ENCODE data around the gene INTS14. TPM values are rescaled to one million over a fixed set of nuclear protein-coding genes. Genes with fewer than 3 reads are reported as not detected.

INTS14 gene
- total RNA-seq, 1 donor from 2014 or later = 24.5 TPM

GRCh38 chr15:65632780-65633375 lies 21.9 kb upstream of the INTS14 start:
- Histone ChIP-seq H3K9me3 (ENCODE audit: control insufficient read depth in 3 of 3, low read length in 3 of 3) (no peaks in the 10 kb centered on the region), H3K9ac (ENCODE audit: low read depth in 1 of 3, low read length in 3 of 3) (no peak overlapping the region), H3K36me3 (ENCODE audit: control insufficient read depth in 3 of 3, insufficient read depth in 3 of 3, low read length in 3 of 3) (no peaks in the 10 kb centered on the region), H3K27ac (ENCODE audit: low read depth, low read length) (no peak overlapping the region), H3K4me1 (ENCODE audit: control insufficient read depth in 3 of 3, insufficient read depth in 3 of 3, low read length in 3 of 3) (no peaks in the 10 kb centered on the region), H3K4me3 (ENCODE audit: low read length in 3 of 3) (no peak overlapping the region), H3K27me3 (ENCODE audit: control insufficient read depth in 3 of 3, insufficient read depth in 3 of 3, low read length in 3 of 3) (no peaks in the 10 kb centered on the region)

GRCh38 chr15:65631503-65631902 lies 20.6 kb upstream of the INTS14 start:
- no peak overlapping the region for H3K27ac ChIP-seq (ENCODE audit: low read depth, low read length)
- H3K4me3 ChIP-seq (ENCODE audit: low read length in 3 of 3) = no peak overlapping the region
- H3K4me1 ChIP-seq (ENCODE audit: control insufficient read depth in 3 of 3, insufficient read depth in 3 of 3, low read length in 3 of 3) = no peaks in the 10 kb centered on the region
- no peaks in the 10 kb centered on the region for H3K36me3 ChIP-seq (ENCODE audit: control insufficient read depth in 3 of 3, insufficient read depth in 3 of 3, low read length in 3 of 3)
- H3K27me3 ChIP-seq (ENCODE audit: control insufficient read depth in 3 of 3, insufficient read depth in 3 of 3, low read length in 3 of 3) = no peaks in the 10 kb centered on the region
- no peak overlapping the region for H3K9ac ChIP-seq (ENCODE audit: low read depth in 1 of 3, low read length in 3 of 3)
- no peaks in the 10 kb centered on the region for H3K9me3 ChIP-seq (ENCODE audit: control insufficient read depth in 3 of 3, low read length in 3 of 3)

GRCh38 chr15:65630760-65631159 lies 19.8 kb upstream of the INTS14 start:
- H3K4me3 ChIP-seq (ENCODE audit: low read length in 3 of 3) = no peak overlapping the region
- H3K9me3 ChIP-seq (ENCODE audit: control insufficient read depth in 3 of 3, low read length in 3 of 3) = no peaks in the 10 kb centered on the region
- H3K9ac ChIP-seq (ENCODE audit: low read depth in 1 of 3, low read length in 3 of 3) = no peak overlapping the region
- no peaks in the 10 kb centered on the region for H3K27me3 ChIP-seq (ENCODE audit: control insufficient read depth in 3 of 3, insufficient read depth in 3 of 3, low read length in 3 of 3)
- H3K27ac ChIP-seq (ENCODE audit: low read depth, low read length) = no peak overlapping the region
- H3K36me3 ChIP-seq (ENCODE audit: control insufficient read depth in 3 of 3, insufficient read depth in 3 of 3, low read length in 3 of 3) = no peaks in the 10 kb centered on the region
- no peaks in the 10 kb centered on the region for H3K4me1 ChIP-seq (ENCODE audit: control insufficient read depth in 3 of 3, insufficient read depth in 3 of 3, low read length in 3 of 3)

DNA sequence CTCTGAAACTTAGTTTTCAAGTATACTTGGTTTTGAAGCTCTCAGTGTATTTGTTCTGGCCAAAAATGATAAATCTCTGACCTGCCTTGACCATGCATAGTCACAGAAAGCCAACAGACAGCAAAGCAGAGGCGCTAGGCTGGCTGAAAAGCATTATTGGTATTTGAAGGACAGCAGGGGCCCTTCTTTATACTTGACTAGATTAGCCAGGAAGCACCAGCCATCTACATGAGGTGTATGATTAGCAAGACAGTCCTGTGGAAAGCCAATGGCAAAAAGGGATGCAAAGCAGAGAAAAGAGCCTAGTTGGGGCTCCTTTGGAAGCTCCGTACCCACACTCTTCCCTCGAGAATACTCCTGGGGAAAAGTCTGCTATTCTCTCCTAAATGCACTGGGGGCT lies 18.6 kb upstream of the INTS14 start:
- Histone ChIP-seq H3K27me3 (ENCODE audit: control insufficient read depth in 3 of 3, insufficient read depth in 3 of 3, low read length in 3 of 3) (no peaks in the 10 kb centered on the region), H3K9me3 (ENCODE audit: control insufficient read depth in 3 of 3, low read length in 3 of 3) (no peaks in the 10 kb centered on the region), H3K27ac (ENCODE audit: low read depth, low read length) (no peak overlapping the region), H3K4me3 (ENCODE audit: low read length in 3 of 3) (no peak overlapping the region), H3K9ac (ENCODE audit: low read depth in 1 of 3, low read length in 3 of 3) (no peak overlapping the region), H3K36me3 (ENCODE audit: control insufficient read depth in 3 of 3, insufficient read depth in 3 of 3, low read length in 3 of 3) (peaks cover 0 to 7% (median 4%) of the 10 kb centered on the region in 3 donors), H3K4me1 (ENCODE audit: control insufficient read depth in 3 of 3, insufficient read depth in 3 of 3, low read length in 3 of 3) (no peaks in the 10 kb centered on the region)

DNA sequence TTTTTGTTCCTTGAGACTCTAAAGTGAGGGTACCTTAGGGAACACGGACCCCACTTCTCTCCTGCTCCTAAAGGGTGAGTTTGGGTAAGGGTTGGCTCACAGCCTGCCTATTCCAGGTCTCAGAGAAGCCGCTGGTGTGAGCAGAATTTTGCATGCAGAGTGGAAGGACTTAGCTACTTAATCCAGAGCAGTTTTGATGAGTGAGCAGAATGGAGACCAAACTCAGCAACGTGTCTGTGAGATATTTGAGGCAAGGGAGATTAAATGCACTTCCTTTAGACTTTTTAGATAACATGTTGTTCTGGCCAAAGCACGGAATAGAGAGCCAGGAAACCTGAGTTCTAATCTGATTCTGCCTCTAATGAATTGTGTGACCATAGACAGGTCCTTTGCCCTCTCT lies 15.9 kb upstream of the INTS14 start:
- Histone ChIP-seq H3K27me3 (ENCODE audit: control insufficient read depth in 3 of 3, insufficient read depth in 3 of 3, low read length in 3 of 3) (no peaks in the 10 kb centered on the region), H3K9ac (ENCODE audit: low read depth in 1 of 3, low read length in 3 of 3) (no peak overlapping the region), H3K4me3 (ENCODE audit: low read length in 3 of 3) (no peak overlapping the region), H3K36me3 (ENCODE audit: control insufficient read depth in 3 of 3, insufficient read depth in 3 of 3, low read length in 3 of 3) (peaks cover 0 to 8% (median 7%) of the 10 kb centered on the region in 3 donors), H3K4me1 (ENCODE audit: control insufficient read depth in 3 of 3, insufficient read depth in 3 of 3, low read length in 3 of 3) (no peaks in the 10 kb centered on the region), H3K27ac (ENCODE audit: low read depth, low read length) (no peak overlapping the region), H3K9me3 (ENCODE audit: control insufficient read depth in 3 of 3, low read length in 3 of 3) (no peaks in the 10 kb centered on the region)

DNA sequence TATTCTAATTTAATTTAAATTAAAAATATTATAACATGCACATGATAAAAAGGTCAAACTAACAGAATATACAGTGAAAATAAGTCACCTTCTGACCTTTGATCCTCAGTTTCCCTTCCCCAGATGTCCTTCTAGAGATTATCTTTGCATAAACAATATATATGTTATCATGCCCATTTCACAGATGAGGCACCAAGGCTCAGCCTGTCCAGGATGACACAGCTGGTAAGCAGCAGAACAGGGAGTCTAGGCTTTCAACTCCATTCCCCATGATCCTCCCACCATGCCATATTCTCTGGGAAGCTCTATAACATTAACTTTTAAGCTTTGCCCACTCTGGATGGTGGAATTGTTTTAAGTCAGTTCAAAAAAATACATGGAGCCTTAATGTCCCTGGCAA lies 12.2 kb upstream of the INTS14 start:
- no peaks in the 10 kb centered on the region for H3K27me3 ChIP-seq (ENCODE audit: control insufficient read depth in 3 of 3, insufficient read depth in 3 of 3, low read length in 3 of 3)
- H3K36me3 ChIP-seq (ENCODE audit: control insufficient read depth in 3 of 3, insufficient read depth in 3 of 3, low read length in 3 of 3) = peaks cover 0 to 8% (median 7%) of the 10 kb centered on the region in 3 donors
- no peaks in the 10 kb centered on the region for H3K9me3 ChIP-seq (ENCODE audit: control insufficient read depth in 3 of 3, low read length in 3 of 3)
- no peak overlapping the region for H3K4me3 ChIP-seq (ENCODE audit: low read length in 3 of 3)
- no peak overlapping the region for H3K9ac ChIP-seq (ENCODE audit: low read depth in 1 of 3, low read length in 3 of 3)
- no peaks in the 10 kb centered on the region for H3K4me1 ChIP-seq (ENCODE audit: control insufficient read depth in 3 of 3, insufficient read depth in 3 of 3, low read length in 3 of 3)
- H3K27ac ChIP-seq (ENCODE audit: low read depth, low read length) = no peak overlapping the region

GRCh38 chr15:65621638-65622037 lies 10.7 kb upstream of the INTS14 start, which contains the start of gene SLC24A1:
SLC24A1 (plus strand) TSS chr15:65621938; CDS start chr15:65624081, 2,143 bp downstream.
- peaks cover 0 to 8% (median 7%) of the 10 kb centered on the region in 3 donors for H3K36me3 ChIP-seq (ENCODE audit: control insufficient read depth in 3 of 3, insufficient read depth in 3 of 3, low read length in 3 of 3)
- H3K9ac ChIP-seq (ENCODE audit: low read depth in 1 of 3, low read length in 3 of 3) = no peak within 1 kb of the TSS
- no peaks in the 10 kb centered on the region for H3K4me1 ChIP-seq (ENCODE audit: control insufficient read depth in 3 of 3, insufficient read depth in 3 of 3, low read length in 3 of 3)
- H3K4me3 ChIP-seq (ENCODE audit: low read length in 3 of 3) = no peak within 1 kb of the TSS
- no peak within 1 kb of the TSS for H3K27ac ChIP-seq (ENCODE audit: low read depth, low read length)
- no peaks in the 10 kb centered on the region for H3K27me3 ChIP-seq (ENCODE audit: control insufficient read depth in 3 of 3, insufficient read depth in 3 of 3, low read length in 3 of 3)
- H3K9me3 ChIP-seq (ENCODE audit: control insufficient read depth in 3 of 3, low read length in 3 of 3) = no peaks in the 10 kb centered on the region

DNA sequence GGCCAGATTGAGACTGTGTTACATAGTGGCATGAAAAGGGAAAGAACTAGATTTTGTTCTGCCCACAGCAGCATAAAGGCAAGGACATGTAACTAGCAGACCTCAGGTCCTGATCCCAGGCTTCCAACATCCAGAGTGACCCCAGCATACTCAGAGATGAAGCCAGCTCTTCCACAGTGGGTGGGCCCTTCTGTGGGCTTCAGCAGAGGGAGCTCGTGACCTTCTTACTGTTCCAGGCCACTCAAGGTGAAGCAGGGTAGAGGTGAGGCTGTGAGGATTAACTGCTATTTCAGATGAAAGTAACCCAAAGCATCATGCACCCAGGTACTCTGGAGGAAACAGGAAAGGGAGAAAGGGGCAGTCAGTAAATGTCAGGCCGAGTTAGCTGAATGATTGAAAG lies 9.9 kb upstream of the INTS14 start:
- no peaks in the 10 kb centered on the region for H3K4me1 ChIP-seq (ENCODE audit: control insufficient read depth in 3 of 3, insufficient read depth in 3 of 3, low read length in 3 of 3)
- H3K36me3 ChIP-seq (ENCODE audit: control insufficient read depth in 3 of 3, insufficient read depth in 3 of 3, low read length in 3 of 3) = peaks cover 0 to 8% (median 7%) of the 10 kb centered on the region in 3 donors
- H3K27me3 ChIP-seq (ENCODE audit: control insufficient read depth in 3 of 3, insufficient read depth in 3 of 3, low read length in 3 of 3) = no peaks in the 10 kb centered on the region
- H3K27ac ChIP-seq (ENCODE audit: low read depth, low read length) = no peak overlapping the region
- H3K9ac ChIP-seq (ENCODE audit: low read depth in 1 of 3, low read length in 3 of 3) = no peak overlapping the region
- H3K9me3 ChIP-seq (ENCODE audit: control insufficient read depth in 3 of 3, low read length in 3 of 3) = no peaks in the 10 kb centered on the region
- no peak overlapping the region for H3K4me3 ChIP-seq (ENCODE audit: low read length in 3 of 3)

- no peak overlapping the region for H3K9ac ChIP-seq (ENCODE audit: low read depth in 1 of 3, low read length in 3 of 3)
- peaks cover 0 to 3% (median 0%) of the 10 kb centered on the region in 3 donors for H3K36me3 ChIP-seq (ENCODE audit: control insufficient read depth in 3 of 3, insufficient read depth in 3 of 3, low read length in 3 of 3)
- no peak overlapping the region for H3K4me3 ChIP-seq (ENCODE audit: low read length in 3 of 3)
- H3K4me1 ChIP-seq (ENCODE audit: control insufficient read depth in 3 of 3, insufficient read depth in 3 of 3, low read length in 3 of 3) = no peaks in the 10 kb centered on the region
- H3K9me3 ChIP-seq (ENCODE audit: control insufficient read depth in 3 of 3, low read length in 3 of 3) = no peaks in the 10 kb centered on the region
- H3K27ac ChIP-seq (ENCODE audit: low read depth, low read length) = no peak overlapping the region
- no peaks in the 10 kb centered on the region for H3K27me3 ChIP-seq (ENCODE audit: control insufficient read depth in 3 of 3, insufficient read depth in 3 of 3, low read length in 3 of 3)
Observed at GRCh38 chr15:65619626-65620290, 8.8 kb upstream of the INTS14 start.

- no peak overlapping the region for H3K27ac ChIP-seq (ENCODE audit: low read depth, low read length)
- no peak overlapping the region for H3K4me3 ChIP-seq (ENCODE audit: low read length in 3 of 3)
- H3K9ac ChIP-seq (ENCODE audit: low read depth in 1 of 3, low read length in 3 of 3) = no peak overlapping the region
- H3K9me3 ChIP-seq (ENCODE audit: control insufficient read depth in 3 of 3, low read length in 3 of 3) = no peaks in the 10 kb centered on the region
- no peaks in the 10 kb centered on the region for H3K4me1 ChIP-seq (ENCODE audit: control insufficient read depth in 3 of 3, insufficient read depth in 3 of 3, low read length in 3 of 3)
- no peaks in the 10 kb centered on the region for H3K36me3 ChIP-seq (ENCODE audit: control insufficient read depth in 3 of 3, insufficient read depth in 3 of 3, low read length in 3 of 3)
- no peaks in the 10 kb centered on the region for H3K27me3 ChIP-seq (ENCODE audit: control insufficient read depth in 3 of 3, insufficient read depth in 3 of 3, low read length in 3 of 3)
Observed at GRCh38 chr15:65618560-65619109, 7.7 kb upstream of the INTS14 start.
